ENCODE results near the gene MRPL58. TPM values are rescaled to one million over a fixed set of nuclear protein-coding genes. Genes with fewer than 3 reads are reported as not detected.

The MRPL58 gene
- total RNA-seq, 2 experiments from 2014 or later, result 5.4 to 7.1 TPM

DNA sequence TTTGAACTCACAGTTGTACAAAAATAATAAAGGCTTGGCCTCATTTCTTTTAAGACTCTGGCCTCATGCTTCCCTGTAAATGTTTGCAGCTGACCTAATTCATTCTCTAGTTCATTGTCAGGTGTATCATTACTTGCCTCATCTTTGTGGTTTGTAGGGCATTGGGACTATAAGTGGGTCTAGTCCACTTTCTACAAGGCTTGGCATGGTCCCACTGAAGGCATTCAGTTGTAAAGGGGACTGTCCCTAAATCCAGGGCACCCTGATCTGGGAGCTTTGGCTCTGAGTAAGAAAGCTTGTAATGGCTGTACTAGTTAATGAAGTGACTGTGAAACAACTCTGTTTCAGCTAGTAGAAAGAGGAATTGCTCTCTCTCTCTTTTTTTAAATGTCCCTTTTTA is 37.2 kb downstream of the MRPL58 start:
- Mint-ChIP-seq H3K27ac (peak overlapping the region; percentile 91), H3K36me3 (ENCODE audit: low read depth) (peaks cover 58% of the 10 kb centered on the region), H3K4me3 (peak overlapping the region; percentile 100), H3K9me3 (no peaks in the 10 kb centered on the region), H3K27me3 (no peaks in the 10 kb centered on the region), H3K4me1 (ENCODE audit: low read depth) (peaks cover 50% of the 10 kb centered on the region)
- H3K4me1 ChIP-seq (ENCODE audit: insufficient read depth, low read length), result peaks cover 20% of the 10 kb centered on the region
- H3K36me3 ChIP-seq (ENCODE audit: insufficient read depth, low read length), result peaks cover 34% of the 10 kb centered on the region
- CTCF ChIA-PET, result interaction anchor here (0.9 to 4.2 kb wide), 2 partner anchors 37 to 92 kb away, joined by 3 to 21 read pairs; partner anchors contain the start of gene MRPL58
- ATAC-seq (ENCODE audit: poor library complexity) (no peak), DNase-seq (no peak)
- H3K27ac ChIP-seq (ENCODE audit: low read depth in 1 of 2, low read length in 2 of 2), result no peak overlapping the region
- intact Hi-C loops (cut with DNase I, micrococcal nuclease), result loop anchor here (5.0 kb wide), 3 partner anchors 67 to 133 kb away; partner anchors contain the start of gene SUMO2 (in 1 of the 2)
- no peak overlapping the region for H3K4me3 ChIP-seq (ENCODE audit: low read length)
- POLR2A ChIA-PET, result interaction anchor here (0.6 to 0.8 kb wide), 2 partner anchors 8 to 10 kb away, joined by 3 to 4 read pairs; no protein-coding TSS in a partner anchor
- no peaks in the 10 kb centered on the region for H3K9me3 ChIP-seq (ENCODE audit: control insufficient read depth in 1 of 2, insufficient read depth in 1 of 2, low read length in 2 of 2)
- TF ChIP-seq, protein P1, sequence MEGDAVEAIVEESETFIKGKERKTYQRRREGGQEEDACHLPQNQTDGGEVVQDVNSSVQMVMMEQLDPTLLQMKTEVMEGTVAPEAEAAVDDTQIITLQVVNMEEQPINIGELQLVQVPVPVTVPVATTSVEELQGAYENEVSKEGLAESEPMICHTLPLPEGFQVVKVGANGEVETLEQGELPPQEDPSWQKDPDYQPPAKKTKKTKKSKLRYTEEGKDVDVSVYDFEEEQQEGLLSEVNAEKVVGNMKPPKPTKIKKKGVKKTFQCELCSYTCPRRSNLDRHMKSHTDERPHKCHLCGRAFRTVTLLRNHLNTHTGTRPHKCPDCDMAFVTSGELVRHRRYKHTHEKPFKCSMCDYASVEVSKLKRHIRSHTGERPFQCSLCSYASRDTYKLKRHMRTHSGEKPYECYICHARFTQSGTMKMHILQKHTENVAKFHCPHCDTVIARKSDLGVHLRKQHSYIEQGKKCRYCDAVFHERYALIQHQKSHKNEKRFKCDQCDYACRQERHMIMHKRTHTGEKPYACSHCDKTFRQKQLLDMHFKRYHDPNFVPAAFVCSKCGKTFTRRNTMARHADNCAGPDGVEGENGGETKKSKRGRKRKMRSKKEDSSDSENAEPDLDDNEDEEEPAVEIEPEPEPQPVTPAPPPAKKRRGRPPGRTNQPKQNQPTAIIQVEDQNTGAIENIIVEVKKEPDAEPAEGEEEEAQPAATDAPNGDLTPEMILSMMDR (IDR thresholded peaks at IDR 0.05), result no peak
- H3K27me3 ChIP-seq (ENCODE audit: control insufficient read depth in 1 of 2, insufficient read depth in 2 of 2, low read length in 2 of 2), result no peaks in the 10 kb centered on the region

DNA sequence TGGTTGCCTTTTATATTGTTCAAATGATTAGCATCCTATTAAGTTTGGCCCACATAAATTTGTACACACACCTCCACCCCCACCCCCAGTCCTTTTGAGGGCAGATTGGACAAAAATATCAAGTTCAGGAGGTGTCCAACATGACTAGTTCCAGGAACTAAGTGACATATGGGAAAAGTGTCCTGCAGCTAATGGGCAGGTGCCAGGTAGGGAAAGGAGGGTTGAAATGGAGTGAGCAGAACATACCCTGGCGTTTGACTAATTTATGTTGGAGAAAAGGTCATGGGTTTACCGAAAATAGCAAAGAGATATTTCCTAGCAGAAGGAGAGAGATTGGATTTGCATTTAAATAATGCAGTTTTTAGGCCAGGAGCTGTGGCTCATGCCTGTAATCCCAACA is 39.5 kb downstream of the MRPL58 start:
- ATAC-seq (ENCODE audit: poor library complexity) (no peak), DNase-seq (no peak)
- H3K27ac Mint-ChIP-seq, result no peak overlapping the region
- H3K4me1 ChIP-seq (ENCODE audit: insufficient read depth, low read length), result peaks cover 14% of the 10 kb centered on the region
- no peaks in the 10 kb centered on the region for H3K27me3 Mint-ChIP-seq
- peaks cover 40% of the 10 kb centered on the region for H3K4me1 Mint-ChIP-seq (ENCODE audit: low read depth)
- CTCF ChIA-PET, result no interaction called here
- no peaks in the 10 kb centered on the region for H3K9me3 ChIP-seq (ENCODE audit: control insufficient read depth in 1 of 2, insufficient read depth in 1 of 2, low read length in 2 of 2)
- peaks cover 46% of the 10 kb centered on the region for H3K36me3 ChIP-seq (ENCODE audit: insufficient read depth, low read length)
- no peaks in the 10 kb centered on the region for H3K27me3 ChIP-seq (ENCODE audit: control insufficient read depth in 1 of 2, insufficient read depth in 2 of 2, low read length in 2 of 2)
- H3K36me3 Mint-ChIP-seq (ENCODE audit: low read depth), result peaks cover 65% of the 10 kb centered on the region
- no peak overlapping the region for H3K27ac ChIP-seq (ENCODE audit: low read depth in 1 of 2, low read length in 2 of 2)
- H3K4me3 ChIP-seq (ENCODE audit: low read length), result no peak overlapping the region
- H3K4me3 Mint-ChIP-seq, result no peak overlapping the region
- POLR2A ChIA-PET, result no interaction called here
- no peaks in the 10 kb centered on the region for H3K9me3 Mint-ChIP-seq
- intact Hi-C loops (cut with DNase I, micrococcal nuclease), result no loop called here
- TF ChIP-seq, protein P1 (IDR thresholded peaks at IDR 0.05), result no peak

DNA sequence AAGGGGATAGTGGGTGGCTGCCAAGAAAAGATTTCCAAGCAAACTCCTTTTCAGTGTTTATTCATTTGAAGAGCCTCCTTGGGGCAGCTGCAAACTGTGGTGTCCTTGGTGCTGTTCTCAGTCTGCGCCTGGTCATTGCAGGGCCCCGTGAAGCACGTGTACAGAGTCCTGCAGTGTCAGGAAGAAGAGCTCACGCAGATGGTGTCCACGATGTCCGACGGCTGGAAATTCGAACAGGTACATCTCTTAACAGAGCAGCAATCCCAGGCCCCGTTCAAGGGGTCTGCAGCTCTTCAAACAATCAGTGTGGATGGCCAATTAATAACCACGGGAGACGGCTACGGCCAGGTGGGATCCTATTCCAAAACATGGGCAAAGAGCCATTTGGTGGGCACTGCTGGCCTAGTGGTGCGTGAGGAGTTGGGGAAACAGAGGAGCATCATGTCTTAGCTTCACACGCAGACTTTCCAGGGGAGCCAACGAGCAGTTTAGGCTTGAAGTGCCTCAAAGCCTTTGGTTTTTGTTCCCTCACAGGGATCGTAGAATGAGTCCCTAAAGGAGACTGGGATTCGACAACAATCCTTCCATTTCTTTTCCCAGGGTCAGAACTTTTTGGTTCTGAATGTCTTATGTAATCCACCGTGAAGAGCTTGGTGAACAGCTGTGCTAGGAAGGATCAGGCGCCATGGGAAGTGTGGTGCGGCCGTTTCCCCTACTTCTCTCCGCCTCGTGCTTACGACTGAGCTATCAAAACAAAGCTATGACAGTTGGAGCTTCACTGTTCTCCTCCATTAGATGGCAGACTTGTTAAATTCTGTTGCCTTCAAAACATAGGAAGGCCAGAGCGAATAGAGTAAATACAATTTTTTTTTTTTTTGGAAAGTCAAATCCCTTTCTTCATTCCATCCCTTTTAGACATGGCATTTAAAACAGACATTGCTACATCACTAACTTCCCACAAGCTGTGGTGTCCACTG is 47.2 kb downstream of the MRPL58 start:
- Histone ChIP-seq H3K36me3 (ENCODE audit: insufficient read depth, low read length) (peaks cover 64% of the 10 kb centered on the region), H3K9me3 (ENCODE audit: control insufficient read depth in 1 of 2, insufficient read depth in 1 of 2, low read length in 2 of 2) (no peaks in the 10 kb centered on the region), H3K27me3 (ENCODE audit: control insufficient read depth in 1 of 2, insufficient read depth in 2 of 2, low read length in 2 of 2) (no peaks in the 10 kb centered on the region), H3K4me3 (ENCODE audit: low read length) (no peak overlapping the region), H3K4me1 (ENCODE audit: insufficient read depth, low read length) (peaks cover 6% of the 10 kb centered on the region), H3K27ac (ENCODE audit: low read depth in 1 of 2, low read length in 2 of 2) (no peak overlapping the region)
- H3K27ac Mint-ChIP-seq, result peak overlapping the region; percentile 61
- ChIA-PET POLR2A (interaction anchor here (0.7 to 2.0 kb wide), 22 partner anchors 10 to 396 kb away, joined by 3 to 13 read pairs (median 5); partner anchors contain the start of genes ARMC7, KCTD2, MIF4GD and MRPL58), CTCF (interaction anchor here (0.6 to 1.5 kb wide), 8 partner anchors 11 to 347 kb away, joined by 3 to 5 read pairs (median 3); no protein-coding TSS in a partner anchor)
- H3K4me3 Mint-ChIP-seq, result no peak overlapping the region
- DNase-seq, result peak in 4 of 14 experiments; percentile 21 to 59 (median 48)
- intact Hi-C loops (cut with DNase I, micrococcal nuclease), result loop anchor here (2.0 to 10.0 kb wide), 6 partner anchors 48 to 353 kb away; partner anchors contain the start of genes ARMC7 (in 1 of the 2) and SUMO2 (in 1 of the 2)
- H3K27me3 Mint-ChIP-seq, result no peaks in the 10 kb centered on the region
- no peaks in the 10 kb centered on the region for H3K9me3 Mint-ChIP-seq
- H3K4me1 Mint-ChIP-seq (ENCODE audit: low read depth), result peaks cover 21% of the 10 kb centered on the region
- H3K36me3 Mint-ChIP-seq (ENCODE audit: low read depth), result peaks cover 69% of the 10 kb centered on the region
- ATAC-seq (ENCODE audit: poor library complexity), result peak; percentile 92
- TF ChIP-seq, protein P1 (IDR thresholded peaks at IDR 0.05), result peak; percentile 39
